ENCODE results near the gene THYN1.
"Not testable (repeated sequence)": the region's sequence is repeated elsewhere in the genome, so short reads cannot be mapped to it uniquely, and the experiment has no call there.

THYN1 gene

GRCh38 chr11:134281635-134282034 lies 28.5 kb upstream of the THYN1 start:
- H3K27me3 Mint-ChIP-seq (ENCODE audit: low read depth); H3K27ac Mint-ChIP-seq; H3K9me3 Mint-ChIP-seq; H3K4me3 Mint-ChIP-seq: not testable (repeated sequence)
- H3K36me3 Mint-ChIP-seq (ENCODE audit: low read depth), result peaks cover 11% of the 10 kb centered on the region
- peaks cover 13% of the 10 kb centered on the region for H3K4me1 Mint-ChIP-seq (ENCODE audit: low read depth)

GRCh38 chr11:134278356-134278755 lies 25.2 kb upstream of the THYN1 start:
- Mint-ChIP-seq H3K4me3 (no peak overlapping the region), H3K4me1 (ENCODE audit: low read depth) (peaks cover 34% of the 10 kb centered on the region), H3K9me3 (peaks cover 4% of the 10 kb centered on the region), H3K27ac (no peak overlapping the region), H3K27me3 (ENCODE audit: low read depth) (no peaks in the 10 kb centered on the region), H3K36me3 (ENCODE audit: low read depth) (peaks cover 12% of the 10 kb centered on the region)

GRCh38 chr11:134277183-134278001 lies 24.2 kb upstream of the THYN1 start:
- Mint-ChIP-seq H3K36me3 (ENCODE audit: low read depth) (peaks cover 15% of the 10 kb centered on the region), H3K4me1 (ENCODE audit: low read depth) (peaks cover 43% of the 10 kb centered on the region), H3K9me3 (peaks cover 4% of the 10 kb centered on the region), H3K27me3 (ENCODE audit: low read depth) (no peaks in the 10 kb centered on the region), H3K4me3 (peak overlapping the region; percentile 83), H3K27ac (peak overlapping the region; percentile 60)

- Mint-ChIP-seq H3K36me3 (ENCODE audit: low read depth) (peaks cover 17% of the 10 kb centered on the region), H3K9me3 (peaks cover 4% of the 10 kb centered on the region), H3K27ac (peak overlapping the region; percentile 96), H3K4me1 (ENCODE audit: low read depth) (peaks cover 46% of the 10 kb centered on the region), H3K27me3 (ENCODE audit: low read depth) (no peaks in the 10 kb centered on the region), H3K4me3 (peak overlapping the region; percentile 93)
These were observed 23.4 kb upstream of the THYN1 start for GRCh38 chr11:134276396-134277182.

- Mint-ChIP-seq H3K9me3 (peaks cover 4% of the 10 kb centered on the region), H3K4me1 (ENCODE audit: low read depth) (peaks cover 53% of the 10 kb centered on the region)
These were observed 22.6 kb upstream of the THYN1 start, which contains the start of gene GLB1L3 for GRCh38 chr11:134275534-134276395. GLB1L3 (plus strand) TSS chr11:134276379; CDS start chr11:134276741, 362 bp downstream.

GRCh38 chr11:134275188-134275533 lies 22.0 kb upstream of the THYN1 start:
- Mint-ChIP-seq H3K4me3 (peak overlapping the region; percentile 93), H3K27me3 (ENCODE audit: low read depth) (no peaks in the 10 kb centered on the region), H3K4me1 (ENCODE audit: low read depth) (peaks cover 59% of the 10 kb centered on the region), H3K36me3 (ENCODE audit: low read depth) (peaks cover 20% of the 10 kb centered on the region), H3K27ac (peak overlapping the region; percentile 96), H3K9me3 (peaks cover 4% of the 10 kb centered on the region)

More at GRCh38 chr11:134275534-134276395, 22.6 kb upstream of the THYN1 start, which contains the start of gene GLB1L3:
- peaks cover 17% of the 10 kb centered on the region for H3K36me3 Mint-ChIP-seq (ENCODE audit: low read depth)
- H3K27ac Mint-ChIP-seq, result peak within 1 kb of the TSS; percentile 96
- peak within 1 kb of the TSS; percentile 93 for H3K4me3 Mint-ChIP-seq
- no peaks in the 10 kb centered on the region for H3K27me3 Mint-ChIP-seq (ENCODE audit: low read depth)

- peaks cover 52% of the 10 kb centered on the region for H3K4me1 Mint-ChIP-seq (ENCODE audit: low read depth)
- peaks cover 13% of the 10 kb centered on the region for H3K36me3 Mint-ChIP-seq (ENCODE audit: low read depth)
- H3K27me3 Mint-ChIP-seq (ENCODE audit: low read depth), result no peaks in the 10 kb centered on the region
- H3K4me3 Mint-ChIP-seq, result peak overlapping the region; percentile 93
- no peaks in the 10 kb centered on the region for H3K9me3 Mint-ChIP-seq
- peak overlapping the region; percentile 67 for H3K27ac Mint-ChIP-seq
These were observed 20.2 kb upstream of the THYN1 start for GRCh38 chr11:134273317-134273712.

GRCh38 chr11:134272381-134273316 lies 19.5 kb upstream of the THYN1 start:
- Mint-ChIP-seq H3K4me1 (ENCODE audit: low read depth) (peaks cover 56% of the 10 kb centered on the region), H3K36me3 (ENCODE audit: low read depth) (peaks cover 13% of the 10 kb centered on the region), H3K27ac (peak overlapping the region; percentile 67), H3K9me3 (no peaks in the 10 kb centered on the region), H3K27me3 (ENCODE audit: low read depth) (no peaks in the 10 kb centered on the region), H3K4me3 (peak overlapping the region; percentile 93)

- Mint-ChIP-seq H3K4me1 (ENCODE audit: low read depth) (peaks cover 54% of the 10 kb centered on the region), H3K27ac (peak overlapping the region; percentile 59), H3K9me3 (no peaks in the 10 kb centered on the region), H3K27me3 (ENCODE audit: low read depth) (no peaks in the 10 kb centered on the region), H3K4me3 (no peak overlapping the region), H3K36me3 (ENCODE audit: low read depth) (peaks cover 15% of the 10 kb centered on the region)
These were observed 18.8 kb upstream of the THYN1 start for GRCh38 chr11:134271978-134272377.

GRCh38 chr11:134270250-134270714 lies 17.1 kb upstream of the THYN1 start:
- peak overlapping the region; percentile 43 for H3K4me3 Mint-ChIP-seq
- H3K27me3 Mint-ChIP-seq (ENCODE audit: low read depth), result no peaks in the 10 kb centered on the region
- peaks cover 58% of the 10 kb centered on the region for H3K4me1 Mint-ChIP-seq (ENCODE audit: low read depth)
- no peaks in the 10 kb centered on the region for H3K9me3 Mint-ChIP-seq
- H3K36me3 Mint-ChIP-seq (ENCODE audit: low read depth), result peaks cover 19% of the 10 kb centered on the region
- H3K27ac Mint-ChIP-seq, result peak overlapping the region; percentile 80

GRCh38 chr11:134267966-134268365 lies 14.8 kb upstream of the THYN1 start:
- no peaks in the 10 kb centered on the region for H3K9me3 Mint-ChIP-seq
- H3K36me3 Mint-ChIP-seq (ENCODE audit: low read depth), result peaks cover 24% of the 10 kb centered on the region
- no peaks in the 10 kb centered on the region for H3K27me3 Mint-ChIP-seq (ENCODE audit: low read depth)
- no peak overlapping the region for H3K27ac Mint-ChIP-seq
- no peak overlapping the region for H3K4me3 Mint-ChIP-seq
- H3K4me1 Mint-ChIP-seq (ENCODE audit: low read depth), result peaks cover 41% of the 10 kb centered on the region

- H3K27me3 Mint-ChIP-seq (ENCODE audit: low read depth), result no peaks in the 10 kb centered on the region
- no peak overlapping the region for H3K4me3 Mint-ChIP-seq
- peaks cover 36% of the 10 kb centered on the region for H3K4me1 Mint-ChIP-seq (ENCODE audit: low read depth)
- H3K9me3 Mint-ChIP-seq, result no peaks in the 10 kb centered on the region
- H3K36me3 Mint-ChIP-seq (ENCODE audit: low read depth), result peaks cover 22% of the 10 kb centered on the region
- no peak overlapping the region for H3K27ac Mint-ChIP-seq
These were observed 14.3 kb upstream of the THYN1 start for GRCh38 chr11:134267461-134267860.

- Mint-ChIP-seq H3K4me1 (ENCODE audit: low read depth) (peaks cover 38% of the 10 kb centered on the region), H3K9me3 (no peaks in the 10 kb centered on the region), H3K36me3 (ENCODE audit: low read depth) (peaks cover 23% of the 10 kb centered on the region), H3K27ac (no peak overlapping the region), H3K27me3 (ENCODE audit: low read depth) (no peaks in the 10 kb centered on the region), H3K4me3 (no peak overlapping the region)
These were observed 13.7 kb upstream of the THYN1 start for GRCh38 chr11:134266841-134267251.

Measured in T-helper 1 cell treated with Interleukin-12 subunit alpha and Interleukin-12 subunit beta and Interleukin-4 antibody, amounts not matched to agents 30 μg/mL and 1 μg/mL, for 36 hours (primary cell).